ENCODE measurements around the gene TP53RK. TPM values are rescaled to one million over a fixed set of nuclear protein-coding genes. Genes with fewer than 3 reads are reported as not detected.

Gene TP53RK
- total and polyA plus RNA-seq, 2 of the 13 experiments (the other 11 are each of a cell fraction or from before 2014, with no cell fraction given), result 12.9 to 25.5 TPM

- TF ChIP-seq, protein P1, sequence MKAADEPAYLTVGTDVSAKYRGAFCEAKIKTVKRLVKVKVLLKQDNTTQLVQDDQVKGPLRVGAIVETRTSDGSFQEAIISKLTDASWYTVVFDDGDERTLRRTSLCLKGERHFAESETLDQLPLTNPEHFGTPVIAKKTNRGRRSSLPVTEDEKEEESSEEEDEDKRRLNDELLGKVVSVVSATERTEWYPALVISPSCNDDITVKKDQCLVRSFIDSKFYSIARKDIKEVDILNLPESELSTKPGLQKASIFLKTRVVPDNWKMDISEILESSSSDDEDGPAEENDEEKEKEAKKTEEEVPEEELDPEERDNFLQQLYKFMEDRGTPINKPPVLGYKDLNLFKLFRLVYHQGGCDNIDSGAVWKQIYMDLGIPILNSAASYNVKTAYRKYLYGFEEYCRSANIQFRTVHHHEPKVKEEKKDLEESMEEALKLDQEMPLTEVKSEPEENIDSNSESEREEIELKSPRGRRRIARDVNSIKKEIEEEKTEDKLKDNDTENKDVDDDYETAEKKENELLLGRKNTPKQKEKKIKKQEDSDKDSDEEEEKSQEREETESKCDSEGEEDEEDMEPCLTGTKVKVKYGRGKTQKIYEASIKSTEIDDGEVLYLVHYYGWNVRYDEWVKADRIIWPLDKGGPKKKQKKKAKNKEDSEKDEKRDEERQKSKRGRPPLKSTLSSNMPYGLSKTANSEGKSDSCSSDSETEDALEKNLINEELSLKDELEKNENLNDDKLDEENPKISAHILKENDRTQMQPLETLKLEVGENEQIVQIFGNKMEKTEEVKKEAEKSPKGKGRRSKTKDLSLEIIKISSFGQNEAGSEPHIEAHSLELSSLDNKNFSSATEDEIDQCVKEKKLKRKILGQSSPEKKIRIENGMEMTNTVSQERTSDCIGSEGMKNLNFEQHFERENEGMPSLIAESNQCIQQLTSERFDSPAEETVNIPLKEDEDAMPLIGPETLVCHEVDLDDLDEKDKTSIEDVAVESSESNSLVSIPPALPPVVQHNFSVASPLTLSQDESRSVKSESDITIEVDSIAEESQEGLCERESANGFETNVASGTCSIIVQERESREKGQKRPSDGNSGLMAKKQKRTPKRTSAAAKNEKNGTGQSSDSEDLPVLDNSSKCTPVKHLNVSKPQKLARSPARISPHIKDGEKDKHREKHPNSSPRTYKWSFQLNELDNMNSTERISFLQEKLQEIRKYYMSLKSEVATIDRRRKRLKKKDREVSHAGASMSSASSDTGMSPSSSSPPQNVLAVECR (CRISPR knock-in tag; IDR thresholded peaks at IDR 0.05; ENCODE audit: borderline replicate concordance), result peak; percentile 69
- TF ChIP-seq SMARCE1 (IDR thresholded peaks at IDR 0.05; ENCODE audit: borderline replicate concordance) (no peak), ZNF878 (CRISPR knock-in tag; IDR thresholded peaks at IDR 0.05) (no peak), KLF16 (CRISPR knock-in tag; IDR thresholded peaks at IDR 0.05) (peak in 1 of 2 experiments; percentile 82; a peak in 2 of 4 replicates), POLR2G (IDR thresholded peaks at IDR 0.05; ENCODE audit: low read depth, low read length) (peak; percentile 67), SALL1 (CRISPR knock-in tag; IDR thresholded peaks at IDR 0.05) (peak; percentile 88), AHR (CRISPR knock-in tag; IDR thresholded peaks at IDR 0.05) (peak; percentile 23), SP4 (CRISPR knock-in tag; IDR thresholded peaks at IDR 0.05) (peak; percentile 74), ISX (CRISPR knock-in tag; conservative IDR thresholded peaks at IDR 0.05) (no peak), ZNF33A (CRISPR knock-in tag; IDR thresholded peaks at IDR 0.05; ENCODE audit: borderline replicate concordance) (peak; percentile 58; the same call in 1 of the 2 replicates), ZNF138 (CRISPR knock-in tag; IDR thresholded peaks at IDR 0.05; ENCODE audit: low read depth) (0 out of 2 replicates have a peak, but pooled peaks have one; percentile 83), ZNF788 (CRISPR knock-in tag; IDR thresholded peaks at IDR 0.05; ENCODE audit: borderline replicate concordance) (peak; percentile 76; the same call in 1 of the 2 replicates), PLRG1 (conservative IDR thresholded peaks at IDR 0.05) (no peak), DRAP1 (CRISPR knock-in tag; IDR thresholded peaks at IDR 0.05) (peak; percentile 86), FOXA1 (IDR thresholded peaks at IDR 0.05) (no peak), FOXA1 (CRISPR knock-in tag; IDR thresholded peaks at IDR 0.05) (peak; percentile 67; the same call in 1 of the 2 replicates), SP1 (IDR thresholded peaks at IDR 0.05) (no peak), SP1 (CRISPR knock-in tag; IDR thresholded peaks at IDR 0.05) (peak; percentile 42; the same call in 1 of the 2 replicates), ETS1 (CRISPR knock-in tag; IDR thresholded peaks at IDR 0.05) (no peak), PPARG (CRISPR knock-in tag; conservative IDR thresholded peaks at IDR 0.05) (peak; percentile 52; the same call in 1 of the 2 replicates), NR1H2 (CRISPR knock-in tag; IDR thresholded peaks at IDR 0.05; ENCODE audit: borderline replicate concordance, low read depth) (0 out of 2 replicates have a peak, but pooled peaks have one; percentile 18)
- TF ChIP-seq, protein P2, sequence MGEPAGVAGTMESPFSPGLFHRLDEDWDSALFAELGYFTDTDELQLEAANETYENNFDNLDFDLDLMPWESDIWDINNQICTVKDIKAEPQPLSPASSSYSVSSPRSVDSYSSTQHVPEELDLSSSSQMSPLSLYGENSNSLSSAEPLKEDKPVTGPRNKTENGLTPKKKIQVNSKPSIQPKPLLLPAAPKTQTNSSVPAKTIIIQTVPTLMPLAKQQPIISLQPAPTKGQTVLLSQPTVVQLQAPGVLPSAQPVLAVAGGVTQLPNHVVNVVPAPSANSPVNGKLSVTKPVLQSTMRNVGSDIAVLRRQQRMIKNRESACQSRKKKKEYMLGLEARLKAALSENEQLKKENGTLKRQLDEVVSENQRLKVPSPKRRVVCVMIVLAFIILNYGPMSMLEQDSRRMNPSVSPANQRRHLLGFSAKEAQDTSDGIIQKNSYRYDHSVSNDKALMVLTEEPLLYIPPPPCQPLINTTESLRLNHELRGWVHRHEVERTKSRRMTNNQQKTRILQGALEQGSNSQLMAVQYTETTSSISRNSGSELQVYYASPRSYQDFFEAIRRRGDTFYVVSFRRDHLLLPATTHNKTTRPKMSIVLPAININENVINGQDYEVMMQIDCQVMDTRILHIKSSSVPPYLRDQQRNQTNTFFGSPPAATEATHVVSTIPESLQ (CRISPR knock-in tag; conservative IDR thresholded peaks at IDR 0.05), result no peak
These were observed 19.1 kb upstream of the TP53RK start (continued) for GRCh38 chr20:46708172-46708860.

Measured in HepG2 (cell line).